Stomach (tissue), 4 donors: ENCODE measurements around the gene PLEKHS1.

Experiments
- CTCF ChIP-seq, 7 experiments: fragments of 450-650 bp in 4 of 7; fragments of 200-600 bp in 3 of 7; sonication (generic) in 3 of 7; IDR thresholded peaks; one replicate each; pipeline ENCODE4 v1.5.1; 2016 to 2019; ENCODE audit warnings: antibody characterized with exemption in 7 of 7, control low read depth in 2 of 7, mild to moderate bottlenecking in 1 of 7
- EP300 ChIP-seq: sonication (generic); formaldehyde crosslinking; IDR thresholded peaks from one replicate; pipeline ENCODE4 v1.6.1; 2017; ENCODE audit warnings: antibody characterized with exemption
- POLR2A ChIP-seq, 4 donors: fragments of 450-650 bp; IDR thresholded peaks; one replicate each; pipeline ENCODE4 v1.6.1; 2016; ENCODE audit warnings: antibody characterized with exemption in 4 of 4, control low read depth in 2 of 4, mild to moderate bottlenecking in 1 of 4, moderate library complexity in 1 of 4
- POLR2AphosphoS5 ChIP-seq, 3 donors: sonication (generic); formaldehyde crosslinking; IDR thresholded peaks; one replicate each; pipeline ENCODE4 v1.6.1; 2016; ENCODE audit warnings: antibody characterized with exemption in 3 of 3

DNA sequence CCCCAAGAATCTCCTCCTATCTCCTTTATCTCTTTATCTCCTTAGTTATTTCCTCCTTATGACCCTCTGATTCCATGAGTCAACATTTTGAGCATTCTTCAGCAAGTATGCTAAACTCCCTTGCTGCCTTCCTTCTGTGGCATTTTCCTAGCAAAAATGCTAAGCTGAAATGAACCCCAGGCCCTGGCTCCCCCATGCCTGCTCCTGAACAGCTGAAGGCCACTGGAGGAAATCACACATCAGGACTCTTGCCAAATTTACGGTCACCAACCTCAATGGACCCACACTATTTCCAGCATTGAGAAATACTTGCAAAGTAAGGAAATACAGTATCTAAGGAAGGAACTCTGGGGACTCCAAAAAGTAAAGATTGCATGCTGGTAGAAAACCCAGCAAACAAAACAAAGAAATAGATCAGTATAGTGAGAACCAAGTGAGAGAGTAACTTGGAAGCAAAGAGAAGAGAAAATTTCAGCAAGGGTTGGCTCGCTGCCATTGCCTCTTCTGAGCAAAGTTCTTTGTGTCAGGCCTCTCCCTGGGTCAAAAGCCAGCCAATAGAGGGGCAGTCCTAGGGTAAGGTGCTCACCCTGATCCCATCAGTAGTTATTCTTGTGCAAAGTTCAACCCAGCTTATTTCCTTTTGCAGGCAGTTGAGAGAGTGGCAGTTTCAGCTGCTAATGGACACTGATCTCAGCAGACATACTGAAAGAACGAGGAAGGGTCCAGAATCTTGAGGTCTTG is 5.1 kb upstream of the PLEKHS1 start:
- TF ChIP-seq POLR2A (IDR thresholded peaks at IDR 0.05) (no peak), CTCF (IDR thresholded peaks at IDR 0.05) (no peak), EP300 (no peak), POLR2AphosphoS5 (IDR thresholded peaks at IDR 0.05) (no peak)
